C4-2B (cell line): ENCODE measurements around the gene NALCN.

Experiments used
- CTCF ChIP-seq: fragments of 450-650 bp; conservative IDR thresholded peaks from 2 replicates; pipeline ENCODE4 v1.5.1; 2017; ENCODE audit warnings: mild to moderate bottlenecking
- ZFX ChIP-seq: fragments of 450-650 bp; IDR thresholded peaks from 2 replicates; pipeline ENCODE4 v1.6.1; 2017

- TF ChIP-seq CTCF = peak; percentile 19
- TF ChIP-seq ZFX = no peak
Observed at GRCh38 chr13:101115762-101116171, 300.5 kb downstream of the NALCN start.
